K562 (cell line): ENCODE data around the gene CMSS1. TPM values are rescaled to one million over a fixed set of nuclear protein-coding genes. Genes with fewer than 3 reads are reported as not detected.

ENCODE experiments used
- ATAC-seq: fragments of 200-7000 bp; cut with Tn5 transposase; 3 replicates; pipeline ENCODE4 v1.9.1; 2020; ENCODE audit warnings: moderate library complexity
- BruUV-seq: library from RNA; stranded (reverse); fragments of 400-500 nt; replicated peaks from 2 replicates; lab custom pipeline; 2021; lab: Mats Ljungman, UMichigan
- CTCF ChIA-PET: fragments of 300-600 bp; formaldehyde crosslinking; extraction: SDS; loops from one replicate; lab custom pipeline; 2021; ENCODE audit warnings: low intra/inter-chr PET ratio; lab: Yijun Ruan, JAX
- POLR2A ChIA-PET: fragments of 300-600, 350-650 bp; sonication (Branson Sonifier 250); formaldehyde crosslinking; extraction: SDS; loops from one replicate; lab custom pipeline; 2021; ENCODE audit warnings: antibody characterized with exemption, inconsistent platforms; lab: Yijun Ruan, JAX
- DNase-seq, 4 experiments: peaks; one replicate each; pipeline versions ENCODE4 v3.0.0 to v3.0.0-alpha.2; 2011 to 2018; ENCODE audit warnings: low spot score in 3 of 4, mixed read lengths in 3 of 4; ENCODE audit errors: extremely low read depth in 1 of 4
- FAIRE-seq: peaks from 2 replicates; lab custom pipeline; 2011; peaks lifted over from hg19 to GRCh38; lab: Jason Lieb, UNC
- H2AFZ ChIP-seq: 2 replicates; pipeline ENCODE4 v1.6.0; 2011; ENCODE audit warnings: low read depth, low read length, control low read depth, inconsistent platforms
- H3K27ac ChIP-seq: fragments of 200-600 bp; 3 replicates; pipeline ENCODE4 v1.8.0; 2011; ENCODE audit warnings: low read depth, mild to moderate bottlenecking, control low read depth, inconsistent platforms, low read length, moderate library complexity, mixed read lengths; ENCODE audit errors: extremely low read depth
- H3K27me3 ChIP-seq, 2 experiments: fragments of 300-600 bp in 1 of 2; 2 replicates in 1 of 2; 3 replicates in 1 of 2; pipeline versions ENCODE4 v1.6.0 to v1.8.0; 2011; ENCODE audit warnings: inconsistent platforms in 2 of 2, low read length in 2 of 2, mild to moderate bottlenecking in 1 of 2, mixed read lengths in 1 of 2, moderate library complexity in 1 of 2; ENCODE audit not compliant: control insufficient read depth in 2 of 2, insufficient read depth in 2 of 2
- H3K36me3 ChIP-seq: fragments of 300-600 bp; 3 replicates; pipeline ENCODE4 v1.8.0; 2011; ENCODE audit warnings: mild to moderate bottlenecking, low read length, inconsistent platforms; ENCODE audit not compliant: control insufficient read depth, insufficient read depth
- H3K4me1 ChIP-seq, 2 experiments: fragments of 200-600 bp in 1 of 2; replicated peaks in 1 of 2; 2 replicates in 1 of 2; 3 replicates in 1 of 2; pipeline versions ENCODE4 v1.5.1 to v1.8.0; 2011; ENCODE audit warnings: inconsistent platforms in 2 of 2, low read length in 2 of 2, mild to moderate bottlenecking in 1 of 2, mixed read lengths in 1 of 2, moderate library complexity in 1 of 2; ENCODE audit not compliant: control insufficient read depth in 2 of 2, insufficient read depth in 2 of 2
- H3K4me2 ChIP-seq: 2 replicates; pipeline ENCODE4 v1.6.1; 2011; ENCODE audit warnings: low read length, control low read depth, inconsistent platforms, mixed read lengths; ENCODE audit not compliant: insufficient read depth
- H3K4me3 ChIP-seq: fragments of 200-600 bp; sonication (generic), shearing (Covaris generic); 2 replicates; pipeline ENCODE4 v1.5.1; 2016; ENCODE audit warnings: control low read depth, inconsistent platforms
- H3K79me2 ChIP-seq: fragments of 200-600 bp; 3 replicates; pipeline ENCODE4 v1.8.0; 2011; ENCODE audit warnings: low read length, inconsistent platforms; ENCODE audit not compliant: control insufficient read depth, insufficient read depth
- H3K9ac ChIP-seq, 2 experiments: 2 replicates each; pipeline versions ENCODE4 v1.6.0 to v1.6.1; 2011; ENCODE audit warnings: low read depth in 2 of 2, low read length in 2 of 2, control low read depth in 1 of 2, inconsistent platforms in 1 of 2, mild to moderate bottlenecking in 1 of 2, mixed read lengths in 1 of 2; ENCODE audit not compliant: insufficient read depth in 1 of 2
- H3K9me1 ChIP-seq: one replicate; pipeline ENCODE4 v1.6.0; 2011; ENCODE audit warnings: inconsistent platforms, mild to moderate bottlenecking, low read length, moderate library complexity; ENCODE audit not compliant: control insufficient read depth, insufficient read depth
- H3K9me3 ChIP-seq: replicated peaks from 2 replicates; pipeline ENCODE4 v1.5.1; 2011; ENCODE audit warnings: low read depth, low read length, inconsistent platforms; ENCODE audit not compliant: control insufficient read depth, insufficient read depth
- H4K20me1 ChIP-seq: replicated peaks from 2 replicates; pipeline ENCODE4 v1.6.1; 2011; ENCODE audit warnings: low read length, inconsistent platforms, mixed read lengths; ENCODE audit not compliant: control insufficient read depth, insufficient read depth
- CEBPB ChIP-seq: fragments of 450-650 bp; IDR thresholded peaks from 2 replicates; pipeline ENCODE4 v1.6.1; 2016; ENCODE audit warnings: missing genetic modification characterization, missing compliant biosample characterization
- CGGBP1 ChIP-seq: fragments of 250-450 bp; sonication (Bioruptor Pico); IDR thresholded peaks from 2 replicates; pipeline ENCODE4 v1.9.0; 2021; ENCODE audit warnings: mild to moderate bottlenecking
- GABPA ChIP-seq: fragments of 200-800 bp; sonication (Bioruptor generic); conservative IDR thresholded peaks from 2 replicates; pipeline ENCODE4 v1.6.1; 2016; ENCODE audit warnings: low read depth, missing genetic modification characterization, missing compliant biosample characterization
- GTF2E2 ChIP-seq: fragments of 200-800 bp; sonication (Bioruptor generic); IDR thresholded peaks from 2 replicates; pipeline ENCODE4 v1.6.1; 2016; ENCODE audit warnings: missing genetic modification characterization, missing compliant biosample characterization
- HDAC3 ChIP-seq: fragments of 450-650 bp; IDR thresholded peaks from 2 replicates; pipeline ENCODE4 v1.6.1; 2018; ENCODE audit warnings: borderline replicate concordance, mild to moderate bottlenecking, moderate library complexity; ENCODE audit not compliant: partially characterized antibody
- KLF13 ChIP-seq: fragments of 450-650 bp; IDR thresholded peaks from 2 replicates; pipeline ENCODE4 v1.6.1; 2016; ENCODE audit warnings: missing genetic modification characterization, low read depth, mild to moderate bottlenecking, missing compliant biosample characterization, moderate library complexity, borderline replicate concordance
- L3MBTL2 ChIP-seq: fragments of 450-650 bp; IDR thresholded peaks from 2 replicates; pipeline ENCODE4 v1.6.1; 2016; ENCODE audit warnings: mild to moderate bottlenecking, moderate library complexity
- NCOA6 ChIP-seq: fragments of 450-650 bp; IDR thresholded peaks from 2 replicates; pipeline ENCODE4 v1.6.1; 2017; ENCODE audit warnings: mild to moderate bottlenecking
- NFRKB ChIP-seq: fragments of 450-650 bp; IDR thresholded peaks from 2 replicates; pipeline ENCODE4 v1.6.1; 2016; ENCODE audit warnings: low read depth
- PYGO2 ChIP-seq: fragments of 450-650 bp; IDR thresholded peaks from 2 replicates; pipeline ENCODE4 v1.6.1; 2016; ENCODE audit warnings: mild to moderate bottlenecking, missing genetic modification characterization, moderate library complexity, missing compliant biosample characterization
- RFX5 ChIP-seq: IDR thresholded peaks from 2 replicates; pipeline ENCODE4 v1.6.1; 2011; ENCODE audit warnings: low read depth, mild to moderate bottlenecking, improper control_type of control experiment, low read length
- SMAD4 ChIP-seq: fragments of 250-450 bp; sonication (Bioruptor Pico); conservative IDR thresholded peaks from 2 replicates; pipeline ENCODE4 v1.8.0; 2021; ENCODE audit warnings: inconsistent platforms, mild to moderate bottlenecking, moderate library complexity
- TAF7 ChIP-seq: fragments of 450-650 bp; IDR thresholded peaks from 2 replicates; pipeline ENCODE4 v1.6.1; 2016; ENCODE audit warnings: missing genetic modification characterization, missing compliant biosample characterization
- ZNF224 ChIP-seq: sonication (generic); formaldehyde crosslinking; IDR thresholded peaks from 2 replicates; pipeline ENCODE4 v1.8.0; 2022; ENCODE audit warnings: mild to moderate bottlenecking, missing genetic modification reagents
- WGBS: fragments of 100-300 bp; shearing (Covaris generic); methylation state at CpG from one replicate; pipeline ENCODE4 v1.1.6; 2016; ENCODE audit warnings: low coverage, mixed read lengths; ENCODE audit not compliant: insufficient coverage; ENCODE audit errors: missing lambda C conversion rate; 5-methylcytosine and 5-hydroxymethylcytosine counted together
- in situ Hi-C: fragments of 300-500 bp; cut with MboI; formaldehyde crosslinking; loops from 4 replicates; pipeline ENCODE4 v1.15.0; 2018; ENCODE audit warnings: inconsistent platforms, mixed read lengths
- intact Hi-C: fragments of 100-400 bp; cut with micrococcal nuclease; formaldehyde crosslinking; loops from 2 replicates; pipeline ENCODE4 v1.14.2; 2022
- polyA plus RNA-seq, 8 experiments: library from polyadenylated mRNA; depleted of rRNA in 4 of 8; stranded (reverse) in 5 of 8; unstranded in 3 of 8; fragments of >200 nt; fragmentation: Nextera tagmentation in 2 of 8; fragmentation: Illumina TruSeq in 1 of 8; extraction: Ambion mirVana in 2 of 8; extraction: Trizol in 1 of 8; gene quantifications; 2 replicates each; pipeline versions ENCODE4 v1.2.1 to v1.2.3, GENCODE V29; 2011 to 2014; ENCODE audit warnings: inconsistent platforms in 1 of 8, missing spikeins in 1 of 8
- total RNA-seq, 7 experiments: library from RNA; depleted of rRNA in 6 of 7; stranded (reverse); fragments of >200 nt in 6 of 7; fragmentation: Illumina TruSeq in 2 of 7; extraction: Trizol in 2 of 7; gene quantifications; 2 replicates each; pipeline versions ENCODE4 v1.2.1 to v1.2.3, GENCODE V29; 2011 to 2021; ENCODE audit warnings: low replicate concordance in 1 of 7
- TF ChIP-seq, protein P1 (sequence below): IDR thresholded peaks from 3 replicates; pipeline ENCODE4 v1.6.1; 2011; ENCODE audit warnings: borderline replicate concordance, mild to moderate bottlenecking; ENCODE audit not compliant: insufficient read length, insufficient read depth
- TF ChIP-seq, protein P2 (sequence below): sonication (generic); formaldehyde crosslinking; IDR thresholded peaks from 2 replicates; pipeline ENCODE4 v1.8.1; 2023; ENCODE audit warnings: mild to moderate bottlenecking, missing genetic modification reagents
- TF ChIP-seq, protein P3 (sequence below): fragments of 450-650 bp; conservative IDR thresholded peaks from 2 replicates; pipeline ENCODE4 v1.6.1; 2016; ENCODE audit warnings: missing genetic modification characterization, low read depth, mild to moderate bottlenecking, missing compliant biosample characterization, moderate library complexity

CMSS1 gene
- total and polyA plus RNA-seq, 9 of the 15 experiments (the other 6 are each of a cell fraction or from before 2014, with no cell fraction given): 46.9 to 109 (median 72.3) TPM

GRCh38 chr3:100206687-100207086 lies 389.0 kb downstream of the CMSS1 start:
- Histone ChIP-seq H3K36me3 (no peaks in the 10 kb centered on the region), H2AFZ (no peak overlapping the region), H3K27me3 (no peaks in the 10 kb centered on the region), H4K20me1 (no peaks in the 10 kb centered on the region), H3K4me2 (no peak overlapping the region), H3K9ac (no peak overlapping the region), H3K4me1 (no peaks in the 10 kb centered on the region; a peak in 1 of 5 replicates), H3K9me1 (no peaks in the 10 kb centered on the region), H3K27ac (no peak overlapping the region), H3K79me2 (no peaks in the 10 kb centered on the region), H3K4me3 (no peak overlapping the region), H3K9me3 (no peaks in the 10 kb centered on the region)
- CTCF ChIA-PET: no interaction called here
- ATAC-seq: no peak
- FAIRE-seq: no peak
- TF ChIP-seq, protein P1, sequence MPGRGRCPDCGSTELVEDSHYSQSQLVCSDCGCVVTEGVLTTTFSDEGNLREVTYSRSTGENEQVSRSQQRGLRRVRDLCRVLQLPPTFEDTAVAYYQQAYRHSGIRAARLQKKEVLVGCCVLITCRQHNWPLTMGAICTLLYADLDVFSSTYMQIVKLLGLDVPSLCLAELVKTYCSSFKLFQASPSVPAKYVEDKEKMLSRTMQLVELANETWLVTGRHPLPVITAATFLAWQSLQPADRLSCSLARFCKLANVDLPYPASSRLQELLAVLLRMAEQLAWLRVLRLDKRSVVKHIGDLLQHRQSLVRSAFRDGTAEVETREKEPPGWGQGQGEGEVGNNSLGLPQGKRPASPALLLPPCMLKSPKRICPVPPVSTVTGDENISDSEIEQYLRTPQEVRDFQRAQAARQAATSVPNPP: no peak
- TF ChIP-seq NCOA6 (no peak), L3MBTL2 (no peak), RFX5 (no peak), GTF2E2 (tag) (no peak), CEBPB (tag) (no peak), PYGO2 (tag) (no peak), ZNF224 (CRISPR knock-in tag) (no peak), NFRKB (no peak), CGGBP1 (CRISPR knock-in tag) (no peak), KLF13 (no peak), GABPA (tag) (no peak), TAF7 (tag) (no peak), HDAC3 (no peak), SMAD4 (no peak)
- TF ChIP-seq, protein P2, sequence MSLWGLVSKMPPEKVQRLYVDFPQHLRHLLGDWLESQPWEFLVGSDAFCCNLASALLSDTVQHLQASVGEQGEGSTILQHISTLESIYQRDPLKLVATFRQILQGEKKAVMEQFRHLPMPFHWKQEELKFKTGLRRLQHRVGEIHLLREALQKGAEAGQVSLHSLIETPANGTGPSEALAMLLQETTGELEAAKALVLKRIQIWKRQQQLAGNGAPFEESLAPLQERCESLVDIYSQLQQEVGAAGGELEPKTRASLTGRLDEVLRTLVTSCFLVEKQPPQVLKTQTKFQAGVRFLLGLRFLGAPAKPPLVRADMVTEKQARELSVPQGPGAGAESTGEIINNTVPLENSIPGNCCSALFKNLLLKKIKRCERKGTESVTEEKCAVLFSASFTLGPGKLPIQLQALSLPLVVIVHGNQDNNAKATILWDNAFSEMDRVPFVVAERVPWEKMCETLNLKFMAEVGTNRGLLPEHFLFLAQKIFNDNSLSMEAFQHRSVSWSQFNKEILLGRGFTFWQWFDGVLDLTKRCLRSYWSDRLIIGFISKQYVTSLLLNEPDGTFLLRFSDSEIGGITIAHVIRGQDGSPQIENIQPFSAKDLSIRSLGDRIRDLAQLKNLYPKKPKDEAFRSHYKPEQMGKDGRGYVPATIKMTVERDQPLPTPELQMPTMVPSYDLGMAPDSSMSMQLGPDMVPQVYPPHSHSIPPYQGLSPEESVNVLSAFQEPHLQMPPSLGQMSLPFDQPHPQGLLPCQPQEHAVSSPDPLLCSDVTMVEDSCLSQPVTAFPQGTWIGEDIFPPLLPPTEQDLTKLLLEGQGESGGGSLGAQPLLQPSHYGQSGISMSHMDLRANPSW (CRISPR knock-in tag): no peak
- TF ChIP-seq, protein P3, sequence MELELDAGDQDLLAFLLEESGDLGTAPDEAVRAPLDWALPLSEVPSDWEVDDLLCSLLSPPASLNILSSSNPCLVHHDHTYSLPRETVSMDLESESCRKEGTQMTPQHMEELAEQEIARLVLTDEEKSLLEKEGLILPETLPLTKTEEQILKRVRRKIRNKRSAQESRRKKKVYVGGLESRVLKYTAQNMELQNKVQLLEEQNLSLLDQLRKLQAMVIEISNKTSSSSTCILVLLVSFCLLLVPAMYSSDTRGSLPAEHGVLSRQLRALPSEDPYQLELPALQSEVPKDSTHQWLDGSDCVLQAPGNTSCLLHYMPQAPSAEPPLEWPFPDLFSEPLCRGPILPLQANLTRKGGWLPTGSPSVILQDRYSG: no peak
- WGBS: 0% methylated on average over 1 of the region's 1 CpG
- in situ Hi-C loops: no loop called here
- no TSS peak for BruUV-seq
- intact Hi-C loops: no loop called here
- no peak for DNase-seq
- POLR2A ChIA-PET: interaction anchor here (0.6 to 1.6 kb wide), 2 partner anchors 20 kb away, joined by 3 read pairs; no protein-coding TSS in a partner anchor
